B cell (primary cell): Measurements from ENCODE around the gene NEGR1. TPM values are rescaled to one million over a fixed set of nuclear protein-coding genes. Genes with fewer than 3 reads are reported as not detected.

Source experiments
- ATAC-seq: fragments of 200-7000 bp; cut with Tn5 transposase; one replicate; pipeline ENCODE4 v1.10.0; 2021; ENCODE audit warnings: low read depth, mild to moderate bottlenecking, moderate number of reproducible peaks, moderate library complexity
- CTCF ChIA-PET: fragments of 350-600 bp; sonication (Branson Sonifier 250); formaldehyde crosslinking; loops from one replicate; lab custom pipeline; 2021; ENCODE audit warnings: antibody characterized with exemption, inconsistent platforms; lab: Charles Lee
- POLR2A ChIA-PET: fragments of 350-600 bp; sonication (Branson Sonifier 250); formaldehyde crosslinking; loops from one replicate; lab custom pipeline; 2021; ENCODE audit warnings: antibody characterized with exemption; lab: Charles Lee
- DNase-seq: peaks from one replicate; pipeline ENCODE4 v3.0.0; 2013
- H2AFZ ChIP-seq: 2 replicates; pipeline ENCODE4 v1.6.1; 2012; ENCODE audit warnings: mild to moderate bottlenecking, low read depth, low read length; ENCODE audit not compliant: insufficient read depth, poor library complexity, severe bottlenecking
- H3K27ac ChIP-seq, 2 donors: 1 replicate in 1 of 2; 2 replicates in 1 of 2; pipeline ENCODE4 v1.5.1; 2012 to 2013; ENCODE audit warnings: low read length in 2 of 2, mild to moderate bottlenecking in 2 of 2, moderate library complexity in 1 of 2
- H3K27me3 ChIP-seq, 4 experiments: fragments of 200-600 bp in 1 of 4; sonication (generic) in 1 of 4; replicated peaks in 1 of 4; 1 replicate in 2 of 4; 2 replicates in 2 of 4; pipeline versions ENCODE4 v1.6.1 to v1.7.0; 2013 to 2016; ENCODE audit warnings: low read length in 3 of 4, mild to moderate bottlenecking in 2 of 4, mixed read lengths in 1 of 4, moderate library complexity in 1 of 4; ENCODE audit not compliant: insufficient read depth in 4 of 4, control insufficient read depth in 3 of 4; ENCODE audit errors: control extremely low read depth in 1 of 4
- H3K36me3 ChIP-seq, 2 experiments: replicated peaks in 1 of 2; 1 replicate in 1 of 2; 2 replicates in 1 of 2; pipeline versions ENCODE4 v1.6.1 to v1.7.1; 2013; ENCODE audit warnings: low read length in 1 of 2; ENCODE audit not compliant: insufficient read depth in 2 of 2, control insufficient read depth in 1 of 2; ENCODE audit errors: control extremely low read depth in 1 of 2, extremely low read depth in 1 of 2
- H3K4me1 ChIP-seq, 2 donors: fragments of 200-600 bp in 1 of 2; sonication (generic) in 1 of 2; 1 replicate in 1 of 2; 2 replicates in 1 of 2; pipeline versions ENCODE4 v1.5.1 to v1.6.1; 2013 to 2017; ENCODE audit warnings: low read length in 2 of 2; ENCODE audit not compliant: control insufficient read depth in 2 of 2, insufficient read depth in 2 of 2
- H3K4me2 ChIP-seq: replicated peaks from 2 replicates; pipeline ENCODE3; 2012; ENCODE audit warnings: mild to moderate bottlenecking, low read depth, low read length; ENCODE audit not compliant: poor library complexity, severe bottlenecking
- H3K4me3 ChIP-seq, 5 experiments: fragments of 200-600 bp in 1 of 5; sonication (generic) in 1 of 5; 1 replicate in 3 of 5; 2 replicates in 2 of 5; pipeline versions ENCODE4 v1.5.1 to v1.7.0; 2011 to 2016; ENCODE audit warnings: low read length in 4 of 5, mild to moderate bottlenecking in 4 of 5, low read depth in 2 of 5, control low read depth in 1 of 5, moderate library complexity in 1 of 5; ENCODE audit not compliant: insufficient read depth in 1 of 5; ENCODE audit errors: control extremely low read depth in 1 of 5, extremely low read depth in 1 of 5
- H3K79me2 ChIP-seq: fragments of 200-600 bp; sonication (generic); one replicate; pipeline ENCODE4 v1.6.0; 2016; ENCODE audit warnings: low read length; ENCODE audit not compliant: control insufficient read depth, insufficient read depth
- H3K9ac ChIP-seq: fragments of 200-600 bp; sonication (generic); 2 replicates; pipeline ENCODE4 v1.6.1; 2017; ENCODE audit warnings: mild to moderate bottlenecking, low read length, moderate library complexity
- H3K9me3 ChIP-seq, 3 donors: one replicate each; pipeline versions ENCODE4 v1.6.1 to v1.7.1; 2013; ENCODE audit warnings: low read length in 2 of 3; ENCODE audit not compliant: control insufficient read depth in 2 of 3, insufficient read depth in 1 of 3; ENCODE audit errors: control extremely low read depth in 1 of 3
- H4K20me1 ChIP-seq: 2 replicates; pipeline ENCODE4 v1.6.0; 2012; ENCODE audit warnings: mild to moderate bottlenecking, low read length; ENCODE audit not compliant: insufficient read depth, control insufficient read depth, poor library complexity, severe bottlenecking
- H3K27ac Mint-ChIP-seq: one replicate; pipeline ENCODE4 v1.8.0; 2021; ENCODE audit warnings: mixed read lengths
- H3K27me3 Mint-ChIP-seq: one replicate; pipeline ENCODE4 v1.8.0; 2021; ENCODE audit warnings: mixed read lengths
- H3K4me1 Mint-ChIP-seq: one replicate; pipeline ENCODE4 v1.8.0; 2021; ENCODE audit warnings: mixed read lengths
- H3K4me3 Mint-ChIP-seq: one replicate; pipeline ENCODE4 v1.8.0; 2021; ENCODE audit warnings: mixed read lengths
- H3K9me3 Mint-ChIP-seq: one replicate; pipeline ENCODE4 v1.8.0; 2022; ENCODE audit warnings: mixed read lengths; ENCODE audit not compliant: insufficient read depth
- EZH2 ChIP-seq: IDR thresholded peaks from 2 replicates; pipeline ENCODE4 v1.6.1; 2012; ENCODE audit warnings: borderline replicate concordance, low read depth, mild to moderate bottlenecking, moderate library complexity, low read length; ENCODE audit not compliant: insufficient read depth, poor library complexity, severe bottlenecking
- WGBS: methylation state at CpG from one replicate; pipeline ENCODE4 v1.1.5; 2013; ENCODE audit warnings: missing lambda C conversion rate; ENCODE audit not compliant: insufficient coverage; 5-methylcytosine and 5-hydroxymethylcytosine counted together
- intact Hi-C: fragments of 100-400 bp; cut with micrococcal nuclease; formaldehyde crosslinking; loops from one replicate; pipeline ENCODE4 v1.10.0; 2022
- polyA plus RNA-seq: library from polyadenylated mRNA; depleted of rRNA; stranded (reverse); fragments of >200 nt; gene quantifications from 2 replicates; pipeline ENCODE4 v1.2.3, GENCODE V29; 2012
- total RNA-seq, 2 donors: library from RNA; stranded (reverse); fragments of 120-200 nt in 1 of 2; gene quantifications; 1 replicate in 1 of 2; 2 replicates in 1 of 2; pipeline versions ENCODE4 v1.2.3 to v1.2.4, GENCODE V29; 2013 to 2022
- TF ChIP-seq, protein P1 (sequence below): fragments of 200-600 bp; IDR thresholded peaks from one replicate; pipeline ENCODE4 v1.8.0; 2022; ENCODE audit warnings: antibody characterized with exemption, mild to moderate bottlenecking

The NEGR1 gene
- total and polyA plus RNA-seq, 2 donors (not counting 1 experiment from before 2014, with no cell fraction given), result 0.01 TPM; not detected in 1

DNA sequence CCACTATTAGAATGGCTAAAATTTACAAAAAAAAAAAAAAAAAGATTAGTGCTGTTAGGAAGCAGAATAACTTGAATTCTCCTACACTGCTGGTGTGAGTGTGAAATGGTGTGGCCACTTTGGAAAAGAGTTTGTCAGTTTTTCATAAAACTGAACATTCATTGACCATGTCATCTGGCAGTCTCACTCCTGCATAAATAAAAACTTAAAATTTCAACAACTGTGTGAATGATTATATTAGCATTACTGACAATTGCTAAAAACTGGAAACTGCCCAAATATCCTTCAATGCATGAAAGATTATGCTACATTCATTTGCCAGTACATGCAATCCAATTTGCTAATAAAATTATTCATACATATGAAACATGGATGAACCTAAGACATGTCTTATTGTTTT, 570.9 kb downstream of the NEGR1 start:
- H3K79me2 ChIP-seq, result no peaks in the 10 kb centered on the region
- intact Hi-C loops, result no loop called here
- TF ChIP-seq EZH2, result no peak
- TF ChIP-seq, protein P1, sequence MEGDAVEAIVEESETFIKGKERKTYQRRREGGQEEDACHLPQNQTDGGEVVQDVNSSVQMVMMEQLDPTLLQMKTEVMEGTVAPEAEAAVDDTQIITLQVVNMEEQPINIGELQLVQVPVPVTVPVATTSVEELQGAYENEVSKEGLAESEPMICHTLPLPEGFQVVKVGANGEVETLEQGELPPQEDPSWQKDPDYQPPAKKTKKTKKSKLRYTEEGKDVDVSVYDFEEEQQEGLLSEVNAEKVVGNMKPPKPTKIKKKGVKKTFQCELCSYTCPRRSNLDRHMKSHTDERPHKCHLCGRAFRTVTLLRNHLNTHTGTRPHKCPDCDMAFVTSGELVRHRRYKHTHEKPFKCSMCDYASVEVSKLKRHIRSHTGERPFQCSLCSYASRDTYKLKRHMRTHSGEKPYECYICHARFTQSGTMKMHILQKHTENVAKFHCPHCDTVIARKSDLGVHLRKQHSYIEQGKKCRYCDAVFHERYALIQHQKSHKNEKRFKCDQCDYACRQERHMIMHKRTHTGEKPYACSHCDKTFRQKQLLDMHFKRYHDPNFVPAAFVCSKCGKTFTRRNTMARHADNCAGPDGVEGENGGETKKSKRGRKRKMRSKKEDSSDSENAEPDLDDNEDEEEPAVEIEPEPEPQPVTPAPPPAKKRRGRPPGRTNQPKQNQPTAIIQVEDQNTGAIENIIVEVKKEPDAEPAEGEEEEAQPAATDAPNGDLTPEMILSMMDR, result no peak
- no peaks in the 10 kb centered on the region for H3K27me3 Mint-ChIP-seq
- no peak overlapping the region for H3K27ac ChIP-seq
- H3K4me2 ChIP-seq, result no peak overlapping the region
- H3K4me3 Mint-ChIP-seq, result no peak overlapping the region
- H3K27me3 ChIP-seq, result no peaks in the 10 kb centered on the region
- H3K27ac Mint-ChIP-seq, result no peak overlapping the region
- no peaks in the 10 kb centered on the region for H3K4me1 ChIP-seq
- no peak overlapping the region for H2AFZ ChIP-seq
- DNase-seq (no peak), ATAC-seq (no peak)
- no peaks in the 10 kb centered on the region for H4K20me1 ChIP-seq
- H3K4me3 ChIP-seq, result no peak overlapping the region
- CTCF ChIA-PET, result no interaction called here
- H3K4me1 Mint-ChIP-seq, result no peaks in the 10 kb centered on the region
- no peaks in the 10 kb centered on the region for H3K36me3 ChIP-seq
- H3K9me3 Mint-ChIP-seq, result peaks cover 4% of the 10 kb centered on the region
- no peak overlapping the region for H3K9ac ChIP-seq
- peaks cover 0 to 8% (median 1%) of the 10 kb centered on the region in 3 donors for H3K9me3 ChIP-seq
- POLR2A ChIA-PET, result no interaction called here

DNA sequence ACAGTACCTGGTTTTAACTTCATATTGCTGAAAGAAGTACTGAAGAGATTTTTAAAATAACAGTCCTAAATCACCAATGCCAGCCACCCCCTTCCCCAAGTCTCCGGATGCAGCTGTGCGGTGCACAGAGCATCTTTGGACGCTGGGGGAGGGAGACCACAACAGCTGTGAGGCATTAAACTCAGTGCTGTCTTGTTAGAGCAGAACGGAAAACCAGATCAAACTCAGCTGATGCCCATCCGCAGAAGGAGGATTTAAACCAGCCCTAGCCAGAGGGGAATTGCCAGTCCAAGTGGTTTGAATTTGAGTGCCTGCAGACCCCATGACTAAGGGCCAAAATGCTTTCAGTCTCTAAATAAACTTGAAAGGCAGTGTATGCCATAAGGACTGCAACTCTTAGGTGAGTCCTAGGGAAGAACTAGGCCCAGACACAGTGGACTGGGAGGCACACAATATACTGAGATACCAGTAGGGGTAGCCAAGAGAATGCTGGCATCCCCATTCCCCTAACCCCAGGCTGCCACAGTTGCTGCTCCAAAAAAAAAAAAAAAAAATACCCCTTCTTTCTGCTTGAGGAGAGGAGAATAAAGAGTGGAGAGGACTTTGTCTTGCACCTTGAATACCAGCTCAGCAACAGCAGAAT, 576.2 kb downstream of the NEGR1 start:
- H3K9me3 Mint-ChIP-seq, result peaks cover 2% of the 10 kb centered on the region

More for the DNA sequence above, 576.2 kb downstream of the NEGR1 start:
- no peak overlapping the region for H3K4me2 ChIP-seq
- H3K9ac ChIP-seq, result no peak overlapping the region
- no peaks in the 10 kb centered on the region for H4K20me1 ChIP-seq
- DNase-seq (no peak), ATAC-seq (no peak)
- no peaks in the 10 kb centered on the region for H3K36me3 ChIP-seq
- Mint-ChIP-seq H3K27ac (no peak overlapping the region), H3K4me3 (no peak overlapping the region), H3K27me3 (no peaks in the 10 kb centered on the region), H3K4me1 (no peaks in the 10 kb centered on the region)
- peaks cover 0 to 1% (median 0%) of the 10 kb centered on the region in 3 donors for H3K9me3 ChIP-seq
- ChIA-PET POLR2A (no interaction called here), CTCF (no interaction called here)
- no peaks in the 10 kb centered on the region for H3K79me2 ChIP-seq
- no peak overlapping the region for H2AFZ ChIP-seq
- intact Hi-C loops, result no loop called here
- H3K27me3 ChIP-seq, result no peaks in the 10 kb centered on the region
- no peak overlapping the region for H3K27ac ChIP-seq
- TF ChIP-seq EZH2, result no peak
- TF ChIP-seq, protein P1, result no peak
- 2% methylated on average over 5 of the region's 5 CpGs for WGBS
- no peaks in the 10 kb centered on the region for H3K4me1 ChIP-seq
- no peak overlapping the region for H3K4me3 ChIP-seq
